HCT116 (cell line): ENCODE results near the gene INTS1. TPM values are rescaled to one million over a fixed set of nuclear protein-coding genes. Genes with fewer than 3 reads are reported as not detected.

Experiments
- ATAC-seq: fragments of 200-7000 bp; cut with Tn5 transposase; 2 replicates; pipeline ENCODE4 v1.9.1; 2020; ENCODE audit warnings: mild to moderate bottlenecking, moderate library complexity
- BruUV-seq: library from RNA; stranded (reverse); fragments of 400-500 nt; replicated peaks from 2 replicates; lab custom pipeline; 2021; lab: Mats Ljungman, UMichigan
- CTCF ChIA-PET: fragments of 300-600 bp; sonication (Branson Sonifier 250); formaldehyde crosslinking; loops from one replicate; lab custom pipeline; 2021; ENCODE audit warnings: antibody characterized with exemption; lab: Charles Lee
- POLR2A ChIA-PET: fragments of 300-600, 350-600 bp; sonication (Branson Sonifier 250); formaldehyde crosslinking; loops from one replicate; lab custom pipeline; 2021; ENCODE audit warnings: antibody characterized with exemption; lab: Charles Lee
- RAD21 ChIA-PET, 2 experiments: fragments of 300-600 bp; sonication (Branson Sonifier 250); formaldehyde crosslinking; loops; one replicate each; lab custom pipeline; 2023; ENCODE audit warnings: low total read pairs in 2 of 2; ENCODE audit not compliant: uncharacterized antibody in 2 of 2, unreplicated experiment in 2 of 2, low non-redundant PET in 1 of 2; lab: Charles Lee
- DNase-seq: peaks from one replicate; pipeline ENCODE4 v3.0.0-alpha.2; 2010; ENCODE audit warnings: low read depth, low spot score
- H2AFZ ChIP-seq: fragments of 200-600 bp; shearing (Covaris generic), sonication (generic); 2 replicates; pipeline ENCODE4 v1.6.1; 2017; ENCODE audit warnings: low read depth, mixed run types, mixed read lengths, antibody characterized with exemption, low read length; ENCODE audit not compliant: poor library complexity, severe bottlenecking
- H3K27ac ChIP-seq: 2 replicates; pipeline ENCODE4 v1.5.1; 2012; ENCODE audit warnings: low read depth, low read length
- H3K27me3 ChIP-seq: fragments of 200-600 bp; sonication (generic); 2 replicates; pipeline ENCODE4 v1.6.1; 2016; ENCODE audit warnings: mixed run types, low read length, mixed read lengths; ENCODE audit not compliant: insufficient read depth
- H3K36me3 ChIP-seq, 2 experiments: fragments of 200-500 bp in 1 of 2; fragments of 200-600 bp in 1 of 2; sonication (Bioruptor generic) in 1 of 2; sonication (generic) in 1 of 2; 2 replicates each; pipeline versions ENCODE4 v1.5.1 to v1.6.1; 2014 to 2016; ENCODE audit warnings: low read length in 2 of 2, inconsistent platforms in 1 of 2, mixed read lengths in 1 of 2, mixed run types in 1 of 2; ENCODE audit not compliant: insufficient read depth in 2 of 2, control insufficient read depth in 1 of 2
- H3K4me1 ChIP-seq, 2 experiments: fragments of 200-600 bp in 1 of 2; sonication (generic) in 1 of 2; 2 replicates each; pipeline versions ENCODE4 v1.5.1 to v1.6.1; 2012 to 2017; ENCODE audit warnings: low read length in 2 of 2, inconsistent platforms in 1 of 2, mild to moderate bottlenecking in 1 of 2, mixed read lengths in 1 of 2, mixed run types in 1 of 2, moderate library complexity in 1 of 2; ENCODE audit not compliant: insufficient read depth in 2 of 2, control insufficient read depth in 1 of 2
- H3K4me2 ChIP-seq: fragments of 200-600 bp; sonication (generic); 2 replicates; pipeline ENCODE4 v1.6.1; 2017; ENCODE audit warnings: mixed run types, low read length, mixed read lengths
- H3K4me3 ChIP-seq, 2 experiments: fragments of 200-600 bp in 1 of 2; sonication (generic) in 1 of 2; replicated peaks in 1 of 2; 2 replicates each; pipeline ENCODE4 v1.5.1; 2011 to 2016; ENCODE audit warnings: low read length in 2 of 2, control low read depth in 1 of 2, low read depth in 1 of 2, mild to moderate bottlenecking in 1 of 2, mixed read lengths in 1 of 2, mixed run types in 1 of 2
- H3K79me2 ChIP-seq: fragments of 200-600 bp; sonication (generic); 2 replicates; pipeline ENCODE4 v1.6.1; 2017; ENCODE audit warnings: mild to moderate bottlenecking, mixed run types, low read length, moderate library complexity, mixed read lengths; ENCODE audit not compliant: insufficient read depth
- H3K9ac ChIP-seq: fragments of 200-600 bp; sonication (generic); 2 replicates; pipeline ENCODE4 v1.6.1; 2016; ENCODE audit warnings: low read length, mixed read lengths
- H3K9me2 ChIP-seq: fragments of 200-600 bp; sonication (generic), shearing (Covaris generic); 2 replicates; pipeline ENCODE4 v1.6.1; 2017; ENCODE audit warnings: mixed run types, mild to moderate bottlenecking, moderate library complexity; ENCODE audit not compliant: insufficient read depth
- H3K9me3 ChIP-seq, 2 experiments: fragments of 200-500 bp in 1 of 2; fragments of 200-600 bp in 1 of 2; sonication (Bioruptor generic) in 1 of 2; sonication (generic) in 1 of 2; 2 replicates each; pipeline ENCODE4 v1.6.1; 2014 to 2017; ENCODE audit warnings: low read length in 2 of 2, mixed read lengths in 2 of 2, inconsistent platforms in 1 of 2, low read depth in 1 of 2, mild to moderate bottlenecking in 1 of 2, mixed run types in 1 of 2, moderate library complexity in 1 of 2; ENCODE audit not compliant: control insufficient read depth in 1 of 2, insufficient read depth in 1 of 2
- H4K20me1 ChIP-seq: fragments of 200-600 bp; sonication (generic), shearing (Covaris generic); 2 replicates; pipeline ENCODE4 v1.6.1; 2017; ENCODE audit warnings: mixed run types, mild to moderate bottlenecking, moderate library complexity; ENCODE audit not compliant: insufficient read depth
- ATF3 ChIP-seq: IDR thresholded peaks from 2 replicates; pipeline ENCODE4 v1.6.1; 2012
- CBX3 ChIP-seq: IDR thresholded peaks from 2 replicates; pipeline ENCODE4 v1.6.1; 2012; ENCODE audit warnings: low read depth
- CEBPB ChIP-seq: IDR thresholded peaks from 2 replicates; pipeline ENCODE4 v1.6.1; 2012; ENCODE audit warnings: low read depth
- CTCF ChIP-seq, 3 experiments: fragments of 200-600 bp in 1 of 3; sonication (generic) in 1 of 3; IDR thresholded peaks in 2 of 3; conservative IDR thresholded peaks in 1 of 3; 2 replicates each; pipeline ENCODE4 v1.5.1; 2012 to 2017; ENCODE audit warnings: low read depth in 2 of 3, low read length in 2 of 3, antibody characterized with exemption in 1 of 3, borderline replicate concordance in 1 of 3, control low read depth in 1 of 3, mild to moderate bottlenecking in 1 of 3, mixed read lengths in 1 of 3, mixed run types in 1 of 3, moderate library complexity in 1 of 3; ENCODE audit not compliant: insufficient read depth in 1 of 3
- EGR1 ChIP-seq: IDR thresholded peaks from 2 replicates; pipeline ENCODE4 v1.6.1; 2012; ENCODE audit warnings: low read depth
- ELF1 ChIP-seq: IDR thresholded peaks from 2 replicates; pipeline ENCODE4 v1.6.1; 2012; ENCODE audit warnings: low read depth, borderline replicate concordance
- EZH2 ChIP-seq: fragments of 200-600 bp; sonication (generic); IDR thresholded peaks from 2 replicates; pipeline ENCODE4 v1.6.1; 2017; ENCODE audit warnings: antibody characterized with exemption, mixed run types
- EZH2phosphoT487 ChIP-seq: fragments of 200-600 bp; IDR thresholded peaks from 2 replicates; pipeline ENCODE4 v1.6.1; 2018; ENCODE audit warnings: antibody characterized with exemption, borderline replicate concordance
- FOSL1 ChIP-seq: IDR thresholded peaks from 2 replicates; pipeline ENCODE4 v1.6.1; 2012; ENCODE audit warnings: low read depth
- MAX ChIP-seq: IDR thresholded peaks from 2 replicates; pipeline ENCODE4 v1.6.1; 2012
- POLR2A ChIP-seq: IDR thresholded peaks from 2 replicates; pipeline ENCODE4 v1.7.0; 2011; ENCODE audit warnings: borderline replicate concordance; ENCODE audit not compliant: insufficient read depth, insufficient read length; ENCODE audit errors: extremely low read depth
- POLR2AphosphoS5 ChIP-seq: IDR thresholded peaks from 2 replicates; pipeline ENCODE4 v1.6.1; 2011; ENCODE audit warnings: mild to moderate bottlenecking, low read depth, low read length, moderate library complexity
- REST ChIP-seq: IDR thresholded peaks from 2 replicates; pipeline ENCODE4 v1.6.1; 2012; ENCODE audit warnings: low read depth
- SP1 ChIP-seq: IDR thresholded peaks from 2 replicates; pipeline ENCODE4 v1.6.1; 2012; ENCODE audit warnings: low read depth
- SRF ChIP-seq: IDR thresholded peaks from 2 replicates; pipeline ENCODE4 v1.6.1; 2012; ENCODE audit warnings: low read depth
- TCF7L2 ChIP-seq: IDR thresholded peaks from 2 replicates; pipeline ENCODE4 v1.7.0; 2011; ENCODE audit warnings: borderline replicate concordance, inconsistent platforms; ENCODE audit not compliant: insufficient read depth, insufficient read length; ENCODE audit errors: extremely low read depth
- YY1 ChIP-seq: IDR thresholded peaks from 2 replicates; pipeline ENCODE4 v1.6.1; 2011; ENCODE audit warnings: low read length, low read depth, moderate library complexity, mild to moderate bottlenecking; ENCODE audit not compliant: insufficient replicate concordance; ENCODE audit errors: extremely low read depth
- ZBTB33 ChIP-seq: IDR thresholded peaks from 2 replicates; pipeline ENCODE4 v1.6.1; 2011; ENCODE audit warnings: mild to moderate bottlenecking, low read length, moderate library complexity; ENCODE audit not compliant: insufficient replicate concordance; ENCODE audit errors: extremely low read depth
- ZFX ChIP-seq: fragments of 450-650 bp; IDR thresholded peaks from 2 replicates; pipeline ENCODE4 v1.6.1; 2017
- ZNF274 ChIP-seq: fragments of 200-500 bp; sonication (Bioruptor generic); IDR thresholded peaks from 2 replicates; pipeline ENCODE4 v1.6.1; 2014; ENCODE audit warnings: mild to moderate bottlenecking, low read depth, low read length, inconsistent platforms
- intact Hi-C: fragments of 100-400 bp; cut with micrococcal nuclease; formaldehyde crosslinking; loops from 2 replicates; pipeline ENCODE4 v1.10.0; 2022
- total RNA-seq: library from RNA; stranded (reverse); gene quantifications from one replicate; pipeline ENCODE4 v1.2.1, GENCODE V29; 2021; ENCODE audit not compliant: unreplicated experiment

The INTS1 gene
- total RNA-seq, 1 experiment from 2014 or later = 167 TPM

GRCh38 chr7:1536455-1536742, 32.2 kb upstream of the INTS1 start:
- intact Hi-C loops = no loop called here
- CTCF ChIA-PET = interaction anchor here (1.4 kb wide), 1 partner anchor 19 kb away, joined by 10 read pairs; the partner anchor contains the start of gene TMEM184A
- ATAC-seq (no peak), DNase-seq (no peak)
- Histone ChIP-seq H3K27me3 (no peaks in the 10 kb centered on the region), H3K4me2 (peak overlapping the region; percentile 82), H4K20me1 (no peaks in the 10 kb centered on the region; the same call in 1 of the 2 replicates), H3K9me3 (no peaks in the 10 kb centered on the region), H3K36me3 (peaks cover 11 to 25% of the 10 kb centered on the region in 2 experiments; a peak in 3 of 4 replicates), H3K4me3 (peak overlapping the region in 1 of 2 experiments; percentile 49; a peak in 3 of 4 replicates), H3K27ac (peak overlapping the region; percentile 83), H3K9ac (peak overlapping the region; percentile 79), H3K79me2 (peaks cover 86% of the 10 kb centered on the region), H3K9me2 (no peaks in the 10 kb centered on the region), H3K4me1 (peaks cover 54 to 68% of the 10 kb centered on the region in 2 experiments)
- POLR2A ChIA-PET = no interaction called here
- RAD21 ChIA-PET = no interaction called here
- BruUV-seq = no TSS peak
- TF ChIP-seq ZBTB33 = no peak
- TF ChIP-seq YY1 = no peak
- no peak for TF ChIP-seq REST
- TF ChIP-seq CTCF (IDR thresholded peaks at IDR 0.05 in 2 of 3, conservative IDR thresholded peaks at IDR 0.05 in 1 of 3; ENCODE audit: borderline replicate concordance in 1 of 3, insufficient read depth in 1 of 3, low read depth in 2 of 3, low read length in 2 of 3) = no peak
- no peak for TF ChIP-seq TCF7L2
- no peak for TF ChIP-seq ZNF274
- TF ChIP-seq CEBPB = no peak
- TF ChIP-seq EZH2 = no peak
- TF ChIP-seq CBX3 = no peak
- no peak for TF ChIP-seq ZFX
- TF ChIP-seq FOSL1 = no peak
- TF ChIP-seq EZH2phosphoT487 = no peak
- no peak for TF ChIP-seq POLR2A
- no peak for TF ChIP-seq EGR1
- TF ChIP-seq MAX = no peak
- TF ChIP-seq ELF1 = no peak
- no peak for TF ChIP-seq POLR2AphosphoS5
- no peak for TF ChIP-seq SRF
- TF ChIP-seq ATF3 = no peak
- TF ChIP-seq SP1 = no peak
- TF ChIP-seq, all 23 proteins: peak for 0
- no peak overlapping the region for H2AFZ ChIP-seq
